Left kidney (tissue), 2 donors: ENCODE measurements around the gene SLC38A2. TPM values are rescaled to one million over a fixed set of nuclear protein-coding genes. Genes with fewer than 3 reads are reported as not detected.

Experiments
- DNase-seq: peaks from one replicate; pipeline ENCODE4 v3.0.0-alpha.2; 2013
- polyA plus RNA-seq: library from polyadenylated mRNA; unstranded; fragments of 120-200 nt; gene quantifications from one replicate; pipeline ENCODE4 v1.2.1, GENCODE V29; 2013; ENCODE audit not compliant: insufficient read length

The SLC38A2 gene
- polyA plus RNA-seq, 1 donor = 239 TPM

DNA sequence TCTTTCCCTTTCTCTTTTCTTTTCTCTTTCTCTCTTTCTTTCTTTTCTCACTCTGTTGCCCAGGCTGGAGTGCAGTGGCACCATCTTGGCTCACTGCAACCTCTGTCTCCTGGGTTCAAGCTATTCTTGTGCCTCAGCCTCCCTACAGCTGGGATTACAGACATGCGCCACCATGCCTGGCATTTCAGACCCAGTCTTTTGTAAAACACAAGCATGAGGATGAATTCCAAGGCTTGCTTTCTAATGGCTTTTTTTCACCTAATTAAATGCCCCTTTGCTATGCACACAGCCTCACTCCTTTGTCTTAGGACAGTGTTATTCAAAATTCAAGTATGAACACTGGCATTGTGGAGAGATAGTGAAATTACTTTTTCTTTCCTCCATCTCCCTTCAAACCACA is 6.0 kb upstream of the SLC38A2 start:
- DNase-seq = no peak

DNA sequence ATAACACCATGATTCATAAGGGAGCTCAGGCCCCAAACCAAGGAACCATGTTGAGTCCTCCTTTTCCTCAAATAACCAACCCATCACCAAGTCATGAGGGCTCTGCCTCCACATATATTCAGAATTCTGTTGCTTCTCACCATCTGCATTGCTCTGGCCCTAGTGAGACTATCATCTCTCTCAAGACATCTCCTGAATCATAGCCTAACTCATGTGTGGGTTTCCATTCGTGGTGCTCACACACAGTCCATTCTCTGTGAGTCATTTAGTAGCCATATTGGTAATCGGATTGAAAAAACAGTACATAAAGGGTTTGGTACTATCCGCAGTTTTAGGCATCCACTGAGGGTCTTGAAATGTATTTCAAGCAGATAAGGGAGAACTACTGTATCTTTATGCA is 5.1 kb upstream of the SLC38A2 start:
- DNase-seq = no peak

DNA sequence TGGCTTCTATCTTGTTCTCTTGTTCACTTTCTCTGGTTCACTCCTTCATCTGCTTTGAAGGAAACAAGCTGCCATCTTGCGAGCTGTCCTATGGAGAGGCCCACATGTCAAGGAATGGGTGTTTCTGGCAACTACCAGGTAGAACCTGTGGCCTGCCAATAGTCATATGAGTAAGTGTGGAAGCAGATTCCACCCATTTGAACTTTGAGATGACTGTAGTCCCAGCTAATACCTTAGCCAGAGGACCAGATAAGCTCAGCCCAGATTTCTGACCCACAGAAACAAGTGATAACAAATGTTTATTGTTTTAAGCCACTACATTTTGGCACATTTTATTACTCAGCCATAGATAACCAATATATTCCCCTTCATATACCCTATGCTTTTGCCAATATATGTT is 4.0 kb upstream of the SLC38A2 start:
- no peak for DNase-seq

DNA sequence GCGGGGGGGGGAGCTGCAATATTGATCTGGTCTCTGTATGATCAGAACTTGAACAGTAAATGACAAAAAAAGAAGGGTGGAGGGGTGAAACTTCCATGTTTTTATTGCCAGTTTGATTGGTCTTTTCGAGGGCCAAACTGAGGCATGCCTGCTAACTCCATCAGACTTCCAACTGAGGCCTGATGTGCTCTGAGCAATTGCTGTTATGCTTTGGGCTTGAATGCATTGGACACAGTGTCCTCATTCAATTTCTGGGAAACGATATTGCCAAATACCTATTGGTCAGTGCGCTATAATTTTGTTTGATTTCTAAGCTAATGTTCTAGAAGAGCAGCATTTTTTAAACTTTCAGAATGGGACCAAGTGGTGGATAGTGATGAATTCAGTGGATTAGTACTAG is 2.1 kb upstream of the SLC38A2 start:
- no peak for DNase-seq

DNA sequence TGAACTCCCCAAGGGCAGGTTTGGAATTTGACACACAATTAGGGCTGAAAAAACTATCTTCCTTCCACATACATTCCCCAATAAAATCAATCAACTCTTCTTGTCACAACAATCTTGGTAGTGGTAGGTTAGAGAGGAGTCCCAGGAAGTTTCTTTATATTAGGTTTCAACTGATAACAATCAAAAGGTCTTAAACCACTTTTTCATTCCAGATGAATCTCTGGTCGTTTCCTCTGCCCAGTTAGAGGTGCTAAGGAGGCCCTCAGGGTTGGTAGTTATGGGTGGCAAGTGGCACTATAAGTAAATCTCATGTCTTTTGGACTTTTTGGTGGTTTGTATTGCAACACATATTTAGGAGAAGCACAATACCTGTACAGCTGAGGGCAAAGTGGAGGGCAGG is 1.7 kb upstream of the SLC38A2 start:
- no peak for DNase-seq

DNA sequence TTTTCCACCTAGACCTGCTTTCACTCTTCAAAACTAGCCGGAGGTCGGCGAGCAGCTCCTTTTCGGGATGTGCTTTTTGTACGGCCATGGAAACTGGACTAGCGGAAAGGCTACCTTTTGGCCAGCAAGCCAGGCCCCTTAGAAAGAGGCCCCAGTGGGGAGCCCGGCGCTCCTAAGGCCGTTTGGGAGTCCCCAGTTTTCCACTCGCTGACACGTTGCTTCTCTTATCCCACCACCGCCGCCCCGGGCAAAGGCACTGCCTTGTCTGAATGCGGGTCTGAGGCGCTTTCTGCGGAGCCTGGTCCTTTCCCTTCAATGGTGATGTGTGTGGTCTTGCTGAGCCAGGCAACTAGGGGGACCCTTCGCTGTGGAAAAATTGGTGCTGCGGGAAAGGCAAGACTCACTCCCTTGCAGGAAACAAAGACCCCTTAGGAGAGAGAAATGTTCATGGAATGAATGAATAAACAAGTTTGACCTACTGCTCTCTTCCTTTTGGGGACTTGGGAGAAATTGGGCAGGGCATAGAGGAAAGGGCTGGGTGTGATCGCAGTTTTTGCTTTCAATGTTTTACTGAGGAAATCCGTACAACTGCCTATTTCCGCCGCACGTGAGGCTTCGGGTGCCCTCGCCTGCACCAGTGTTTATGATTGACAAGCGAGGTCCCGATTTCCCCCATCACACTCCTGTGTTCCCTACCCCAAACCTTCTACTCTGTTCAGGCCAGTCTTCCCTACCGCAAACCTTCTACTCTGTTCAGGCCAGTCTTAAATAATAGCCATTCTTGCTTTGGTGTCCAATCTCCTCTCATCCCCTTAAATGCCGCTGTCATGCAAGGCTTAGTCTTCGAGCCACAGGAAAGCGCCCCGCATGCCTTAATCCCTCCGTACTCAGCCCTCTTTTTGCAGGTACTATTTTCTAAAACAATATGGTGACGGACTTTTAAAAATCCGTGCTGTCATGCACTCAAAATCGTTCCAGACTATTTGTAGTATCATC is 1.0 kb upstream of the SLC38A2 start:
- DNase-seq = peak; percentile 75

DNA sequence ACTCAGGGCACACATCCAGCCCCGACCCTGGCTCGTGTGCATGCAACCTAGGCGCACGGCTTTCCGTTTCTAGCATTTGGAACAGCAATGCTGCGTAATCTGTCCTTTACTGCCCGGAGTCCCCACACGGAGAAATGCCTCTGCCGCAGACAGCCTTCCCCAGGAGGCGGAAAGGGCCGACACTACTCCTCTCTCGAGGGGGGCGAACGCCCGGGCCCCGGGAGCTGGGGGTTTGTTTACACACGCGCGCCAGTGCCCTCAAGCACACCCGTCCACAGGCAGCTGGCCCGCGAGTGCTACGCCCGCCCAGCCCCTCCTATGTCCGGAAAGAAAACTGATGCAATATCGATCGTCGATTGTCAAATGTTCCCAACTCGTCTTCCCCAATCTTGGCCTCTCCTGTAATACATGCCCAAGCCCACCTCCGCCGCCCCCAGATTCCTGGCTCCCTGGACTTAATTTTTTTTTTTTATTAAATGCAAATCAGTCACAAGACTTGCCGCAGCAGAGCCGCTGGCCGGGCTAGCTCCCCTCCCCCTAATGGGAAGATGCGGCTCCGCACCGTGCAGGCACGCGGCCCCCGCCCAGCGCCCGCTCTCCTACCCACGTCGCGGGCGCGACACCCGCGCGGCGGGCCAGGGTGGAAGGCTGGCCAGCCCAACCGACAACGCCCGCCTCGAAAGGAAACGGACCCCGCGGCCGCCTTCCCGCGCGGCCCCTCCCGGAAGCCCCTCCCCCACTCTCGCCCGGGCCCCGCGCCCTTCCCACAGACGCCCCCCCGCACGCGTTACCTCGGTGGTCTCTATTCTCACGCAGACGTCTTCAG is 642 bp downstream of the SLC38A2 start:
- no peak for DNase-seq

DNA sequence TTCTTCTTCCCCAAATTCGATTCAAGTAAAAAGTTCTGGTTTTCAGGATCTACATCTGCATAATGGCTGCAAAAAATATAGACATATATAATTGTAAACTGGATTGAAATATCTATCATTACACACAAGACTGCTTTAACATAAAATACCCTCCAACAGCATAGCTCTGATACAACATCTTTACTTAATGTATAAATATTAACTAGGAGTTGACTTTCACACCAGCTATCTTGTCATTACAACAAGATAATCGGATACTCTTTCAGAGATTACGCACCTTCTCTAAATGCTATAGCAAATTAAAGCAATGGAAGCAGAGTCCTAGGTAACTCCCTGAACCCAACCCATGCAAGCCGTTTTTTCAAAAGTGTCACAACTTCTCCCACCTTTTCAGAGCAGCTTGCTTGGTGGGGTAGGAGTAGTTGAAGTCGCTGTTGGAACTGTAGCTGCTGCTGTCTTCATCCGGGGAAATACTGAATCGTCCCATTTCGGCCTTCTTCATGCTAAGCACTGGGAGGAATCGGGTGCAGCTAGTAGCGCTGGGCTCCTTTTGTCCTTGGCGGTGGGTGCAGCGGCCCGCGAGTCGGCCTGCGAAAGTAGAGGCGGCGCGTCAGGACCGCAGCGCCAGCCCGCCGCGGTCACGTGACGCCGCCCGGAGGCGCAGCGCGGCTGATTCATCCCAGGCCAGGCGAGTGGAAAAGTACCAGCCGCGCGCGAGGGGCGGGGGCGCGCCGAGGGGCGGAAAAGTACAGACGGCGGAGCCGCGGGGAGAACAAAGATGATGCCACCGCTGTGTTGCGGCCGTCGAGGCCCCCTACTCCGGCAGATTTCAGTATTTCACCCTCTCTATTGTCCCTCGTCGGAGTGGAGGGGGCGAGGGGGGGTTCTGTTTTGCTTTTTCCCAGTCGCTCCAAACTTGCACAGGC is 1.5 kb downstream of the SLC38A2 start:
- DNase-seq = peak; percentile 86

DNA sequence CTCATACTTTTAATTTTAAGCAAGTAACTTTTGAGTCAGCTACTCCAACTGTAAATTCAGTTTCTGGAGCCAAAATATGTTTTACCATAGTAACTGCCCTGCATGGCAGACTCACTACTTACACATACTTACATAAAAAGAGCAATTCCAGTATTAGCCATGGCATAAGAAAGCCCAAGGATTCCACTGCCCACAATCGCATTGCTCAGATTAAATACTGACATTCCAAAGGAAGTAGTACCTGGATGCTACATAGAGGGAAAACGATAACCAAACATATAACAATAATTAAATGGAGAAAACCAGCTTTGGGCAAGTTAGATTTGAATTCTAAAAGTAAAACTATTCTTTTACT is 2.2 kb downstream of the SLC38A2 start:
- DNase-seq = no peak

DNA sequence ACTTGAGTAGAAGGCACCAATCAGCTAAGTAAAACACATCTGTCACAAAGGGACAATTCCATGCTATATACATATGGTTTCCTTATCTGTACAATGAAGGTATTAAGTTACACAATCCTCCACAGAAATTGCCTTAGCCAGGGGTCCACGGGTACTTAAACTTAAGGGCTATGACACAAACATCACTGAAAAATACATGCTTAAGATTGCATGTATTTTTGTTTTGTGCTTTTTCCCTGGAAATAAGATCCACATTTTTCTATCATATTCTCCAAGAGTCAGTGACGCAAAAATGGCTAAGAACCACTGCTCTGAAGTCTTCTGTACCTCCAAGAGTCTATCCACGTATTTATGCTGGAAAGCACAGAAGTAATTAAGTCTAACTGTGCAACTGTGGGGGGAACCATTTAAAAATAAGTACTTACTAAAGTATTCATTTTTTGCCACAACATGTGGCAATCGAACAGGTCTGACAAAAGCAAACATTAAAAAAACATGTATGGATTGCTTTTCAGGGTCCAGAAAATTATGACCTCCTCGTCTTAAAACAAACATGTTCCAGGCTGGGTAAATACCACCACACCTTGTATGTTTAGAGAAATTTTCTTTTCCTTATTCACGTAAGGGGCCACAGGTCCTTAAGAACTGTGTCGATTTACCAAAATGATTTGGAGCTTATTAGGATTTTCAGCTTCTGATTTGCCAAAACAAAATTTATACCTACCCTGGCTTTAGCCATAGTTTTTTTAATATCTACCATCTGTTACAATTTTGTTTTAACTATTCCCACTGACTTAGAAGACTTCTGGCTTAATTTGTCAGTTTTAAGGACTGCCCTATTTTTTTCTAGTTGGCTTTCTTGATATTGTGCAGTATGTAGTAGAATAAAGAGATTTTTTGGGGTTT is 2.8 kb downstream of the SLC38A2 start:
- no peak for DNase-seq

DNA sequence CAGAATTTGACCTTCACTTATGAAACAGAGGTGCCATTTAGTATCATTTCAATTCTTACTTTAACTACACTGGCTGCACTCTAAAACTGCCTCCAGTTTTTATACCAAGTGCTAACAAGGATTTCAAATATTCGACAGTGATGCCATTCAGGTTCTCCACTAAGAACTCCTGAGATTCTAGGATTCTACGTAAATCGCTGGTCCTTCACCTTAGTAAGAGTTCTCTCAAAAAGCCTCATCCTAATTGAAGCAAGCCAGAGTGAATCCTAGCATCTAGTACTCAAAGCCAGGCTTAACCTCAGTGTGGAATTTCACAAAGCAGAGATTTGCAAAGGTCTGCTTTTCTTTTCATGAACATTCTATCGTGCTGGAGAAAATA is 3.5 kb downstream of the SLC38A2 start:
- no peak for DNase-seq

DNA sequence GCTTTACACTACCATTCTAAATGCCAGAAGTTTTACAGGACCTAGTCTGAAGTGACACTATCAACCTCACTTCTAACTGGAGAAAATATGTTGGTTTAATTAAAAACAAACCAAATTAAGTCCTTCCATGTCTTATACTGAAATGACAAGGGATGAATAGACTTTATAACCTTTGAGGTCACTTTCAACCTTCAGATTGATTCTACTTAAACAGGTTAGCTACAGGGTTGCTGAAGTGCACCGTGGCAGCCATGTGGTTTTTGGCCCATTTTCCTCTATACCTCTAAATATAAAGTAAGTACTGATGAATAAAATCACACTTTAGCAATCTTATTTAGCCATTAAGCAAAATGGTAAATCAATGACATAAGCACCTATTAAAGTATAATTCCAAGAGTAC is 3.9 kb downstream of the SLC38A2 start:
- no peak for DNase-seq

DNA sequence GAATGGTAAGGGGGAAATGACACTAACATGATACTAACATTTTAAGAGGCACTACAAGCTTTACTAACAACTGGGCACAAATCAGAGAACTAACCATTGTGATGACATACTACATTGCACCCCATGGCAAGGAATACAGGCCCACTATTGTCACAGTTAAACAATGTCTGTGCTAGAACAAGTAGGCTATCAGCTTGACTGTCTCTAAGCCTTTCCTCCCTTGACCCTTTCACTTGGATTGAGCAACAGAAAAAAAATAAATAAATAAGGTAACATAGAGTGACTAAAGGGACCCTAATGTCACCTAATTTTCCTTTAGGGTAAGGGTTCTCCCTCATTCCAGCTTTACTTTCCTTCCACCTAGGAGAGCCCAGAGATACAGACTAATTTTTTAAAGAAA is 4.4 kb downstream of the SLC38A2 start:
- DNase-seq = no peak

DNA sequence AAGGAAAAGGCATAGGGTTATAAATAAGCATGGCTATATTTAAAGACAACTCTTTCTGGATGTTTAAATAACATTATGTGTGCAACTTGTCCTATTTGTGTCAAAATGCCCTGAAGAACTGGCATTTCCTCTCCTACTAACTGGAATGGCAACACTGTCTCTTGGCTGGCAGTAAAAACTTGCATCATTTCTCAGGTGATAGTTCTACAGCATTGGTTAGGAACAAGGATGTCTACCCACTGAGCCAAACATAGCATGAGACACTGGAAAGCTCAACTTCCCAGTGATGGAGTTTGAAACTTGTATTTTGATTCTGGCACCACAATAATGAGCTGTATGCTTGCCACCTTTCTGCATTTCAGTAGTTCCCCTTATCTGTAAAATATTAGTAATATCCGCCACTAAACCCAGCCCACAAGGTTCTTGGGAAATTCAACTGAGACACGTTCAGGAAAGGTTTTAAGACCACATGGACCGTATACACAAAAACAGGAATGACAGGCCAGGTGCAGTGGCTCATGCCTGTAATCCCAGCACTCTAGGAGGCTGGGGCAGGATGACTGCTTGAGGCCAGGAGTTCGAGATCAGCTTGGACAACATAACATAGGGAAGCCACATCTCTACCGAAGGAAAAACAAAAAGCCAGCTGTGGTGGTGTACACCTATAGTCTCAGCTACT is 5.1 kb downstream of the SLC38A2 start:
- no peak for DNase-seq

DNA sequence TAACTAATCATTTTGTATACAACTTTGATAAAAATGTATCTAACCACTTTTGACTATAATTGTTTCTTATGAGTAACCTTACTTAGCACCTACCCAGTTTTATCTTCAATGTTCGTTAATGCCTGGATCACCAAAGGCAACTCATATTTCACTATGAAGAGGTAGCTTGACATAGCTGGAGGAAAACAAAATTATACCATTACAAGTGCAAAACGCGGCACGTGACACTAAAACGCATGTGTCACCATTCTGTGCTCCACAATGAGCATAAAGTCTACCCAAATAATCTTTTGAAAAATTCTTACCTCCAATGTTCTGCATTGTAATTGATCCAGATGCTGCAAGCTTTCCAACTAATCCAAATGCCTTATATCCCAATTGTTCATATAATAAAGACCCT is 5.8 kb downstream of the SLC38A2 start:
- DNase-seq = no peak

DNA sequence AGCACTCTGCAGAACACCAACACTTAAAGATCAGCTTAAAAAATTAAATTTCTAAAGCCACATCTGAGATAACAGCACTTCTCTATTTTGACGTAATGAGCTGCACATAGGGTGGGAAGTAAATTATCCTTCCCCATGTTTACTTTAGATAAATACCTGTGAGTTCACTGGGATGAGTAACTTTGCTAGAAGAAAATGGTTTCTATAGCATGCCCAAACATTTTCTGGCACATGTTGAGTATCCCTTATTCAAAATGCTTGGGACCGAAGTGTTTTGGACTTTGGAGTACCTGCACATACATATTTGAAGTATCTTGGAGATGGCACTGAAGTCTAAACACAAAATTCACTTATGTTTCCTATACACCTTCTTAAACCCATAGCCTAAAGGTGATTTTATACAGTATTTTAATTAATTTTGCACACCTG is 6.6 kb downstream of the SLC38A2 start:
- DNase-seq = no peak

DNA sequence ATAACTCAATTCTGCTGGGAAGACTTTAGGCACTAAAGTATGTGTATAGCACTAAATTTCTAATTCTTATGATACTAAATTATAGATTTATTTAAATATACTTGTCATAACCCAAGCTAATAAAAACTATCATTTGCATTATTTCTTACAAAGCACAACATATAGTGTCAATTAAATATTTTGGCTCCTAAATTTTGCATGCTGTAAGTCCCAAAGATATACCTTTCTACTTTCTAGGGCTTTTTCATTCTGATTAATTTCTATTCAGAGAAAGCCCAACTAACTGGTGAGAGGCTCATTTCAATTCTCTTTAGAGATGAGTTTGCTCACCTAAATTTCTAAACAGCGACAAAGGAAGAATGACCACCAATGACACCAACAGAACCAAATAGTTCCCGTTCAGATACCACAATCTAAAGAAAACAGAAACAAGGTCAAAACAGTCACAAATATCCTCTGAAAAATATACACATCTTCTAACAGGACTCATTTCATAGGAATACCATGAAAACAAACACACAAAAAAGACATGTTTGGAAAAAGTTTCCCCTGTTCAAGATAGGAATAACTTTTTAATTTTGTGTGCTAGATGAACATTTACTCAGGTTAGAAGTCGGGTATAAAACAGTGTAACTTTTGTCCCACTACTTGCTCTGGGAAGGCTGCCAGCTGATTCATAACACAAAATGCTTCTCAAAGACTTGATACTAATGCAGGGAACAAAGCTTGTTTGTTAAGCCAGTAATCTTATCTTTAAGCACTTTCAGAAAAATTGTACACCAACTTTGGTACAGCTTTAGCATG is 7.6 kb downstream of the SLC38A2 start:
- DNase-seq = no peak

DNA sequence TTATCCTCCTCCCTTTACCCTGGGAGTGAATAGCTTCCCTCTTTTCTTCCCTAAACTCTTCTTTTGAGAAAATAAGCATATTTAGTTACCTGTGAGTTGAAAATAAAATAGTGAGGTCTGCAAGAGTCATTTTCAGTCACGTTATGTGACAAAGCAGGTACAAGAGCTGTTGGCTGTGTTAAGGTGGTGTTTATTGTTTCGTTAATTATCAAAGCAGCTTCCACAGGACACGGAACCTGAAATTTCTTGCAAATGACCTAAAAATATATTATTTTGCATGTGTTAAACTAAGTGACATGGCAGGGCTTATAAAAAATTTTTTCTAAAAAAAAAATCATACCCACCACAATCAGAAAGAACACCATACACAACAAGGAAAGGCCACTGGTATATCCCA is 8.3 kb downstream of the SLC38A2 start:
- DNase-seq = no peak

DNA sequence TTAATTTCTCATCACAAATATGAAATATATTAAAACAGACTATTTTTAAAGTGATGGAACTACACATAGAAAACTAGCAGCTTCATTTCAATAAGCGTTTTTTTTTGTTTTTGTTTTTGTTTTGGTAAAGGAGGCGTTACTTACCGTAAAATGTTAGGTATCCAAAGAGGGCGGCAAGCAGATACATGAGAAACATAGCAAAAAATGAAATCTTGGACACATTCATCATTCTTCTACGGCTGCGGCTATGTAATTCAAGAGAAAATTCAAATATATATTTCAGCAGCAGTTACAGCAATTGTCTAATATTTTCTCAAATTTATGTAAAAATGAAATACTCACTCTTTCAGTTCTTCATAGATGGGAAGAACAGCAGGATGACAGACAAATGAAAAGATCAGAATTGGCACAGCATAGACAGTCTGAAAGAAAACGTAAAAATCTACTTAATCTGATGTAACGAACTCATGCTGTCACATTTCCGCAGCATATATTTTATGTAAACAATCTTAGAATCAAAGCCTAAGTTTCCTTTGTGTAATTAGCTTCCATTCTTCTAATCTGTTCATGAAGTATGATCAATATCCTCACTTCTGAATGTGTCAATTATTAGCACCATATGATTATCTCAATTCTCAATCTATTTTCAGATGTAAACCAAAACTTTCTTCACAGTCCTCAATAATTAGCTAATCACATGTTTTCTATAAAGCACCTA is 8.8 kb downstream of the SLC38A2 start:
- no peak for DNase-seq
